HL-60 (cell line): ENCODE results near the gene MYO9B.

Experiments
- DNase-seq, 2 experiments: peaks; one replicate each; pipeline ENCODE4 v3.0.0-alpha.2; 2010 to 2020; ENCODE audit warnings: low read depth in 1 of 2, low spot score in 1 of 2
- H3K27ac ChIP-seq: fragments of 250-450 bp; sonication (Bioruptor Pico); replicated peaks from 2 replicates; pipeline ENCODE4 v1.5.1; 2020; ENCODE audit warnings: mild to moderate bottlenecking, moderate library complexity
- H3K27me3 ChIP-seq: fragments of 250-450 bp; sonication (Bioruptor Pico); 2 replicates; pipeline ENCODE4 v1.5.1; 2021; ENCODE audit warnings: mild to moderate bottlenecking, moderate library complexity; ENCODE audit not compliant: insufficient read depth, poor library complexity, severe bottlenecking
- H3K4me3 ChIP-seq: replicated peaks from 2 replicates; pipeline ENCODE4 v1.5.1; 2011; ENCODE audit warnings: mild to moderate bottlenecking, control low read depth, low read length; ENCODE audit not compliant: insufficient read depth
- CTCF ChIP-seq: IDR thresholded peaks from one replicate; pipeline ENCODE4 v1.5.1; 2011; ENCODE audit warnings: low read length, control low read depth, inconsistent platforms; ENCODE audit not compliant: insufficient read depth
- GABPA ChIP-seq: IDR thresholded peaks from 2 replicates; pipeline ENCODE4 v1.6.1; 2012; ENCODE audit warnings: low read depth
- POLR2AphosphoS5 ChIP-seq: IDR thresholded peaks from 2 replicates; pipeline ENCODE4 v1.6.1; 2012; ENCODE audit warnings: low read depth
- REST ChIP-seq: IDR thresholded peaks from 2 replicates; pipeline ENCODE4 v1.6.1; 2012; ENCODE audit warnings: low read depth; ENCODE audit not compliant: insufficient replicate concordance
- SPI1 ChIP-seq: IDR thresholded peaks from 2 replicates; pipeline ENCODE4 v1.6.1; 2012; ENCODE audit warnings: low read depth, mild to moderate bottlenecking, borderline replicate concordance

Gene MYO9B

GRCh38 chr19:17070421-17070820 lies 5.2 kb upstream of the MYO9B start:
- H3K27ac ChIP-seq = no peak overlapping the region
- H3K4me3 ChIP-seq = no peak overlapping the region
- no peaks in the 10 kb centered on the region for H3K27me3 ChIP-seq
- TF ChIP-seq SPI1 = no peak
- no peak for TF ChIP-seq CTCF
- no peak for TF ChIP-seq GABPA
- TF ChIP-seq REST = no peak
- TF ChIP-seq POLR2AphosphoS5 = no peak
- DNase-seq = peak in 1 of 2 experiments; percentile 55

GRCh38 chr19:17070912-17071311 lies 4.7 kb upstream of the MYO9B start:
- TF ChIP-seq SPI1 (no peak), POLR2AphosphoS5 (no peak), REST (no peak), CTCF (no peak), GABPA (no peak)
- H3K27me3 ChIP-seq = no peaks in the 10 kb centered on the region
- DNase-seq = no peak
- H3K27ac ChIP-seq = no peak overlapping the region
- H3K4me3 ChIP-seq = no peak overlapping the region

GRCh38 chr19:17073869-17074633 lies 1.5 kb upstream of the MYO9B start:
- no peak for DNase-seq
- H3K4me3 ChIP-seq = peak overlapping the region; percentile 69
- H3K27me3 ChIP-seq = no peaks in the 10 kb centered on the region
- peak overlapping the region; percentile 96 for H3K27ac ChIP-seq
- no peak for TF ChIP-seq REST
